Cardiac fibroblast (primary cell): Measurements from ENCODE around the gene TBC1D5.
A peak's percentile ranks its signal among the peaks of the same experiment; 100 is the strongest.

Source experiments
- DNase-seq, 2 donors: peaks; one replicate each; pipeline versions ENCODE4 v3.0.0 to v3.0.0-alpha.2; 2010; ENCODE audit warnings: low read depth in 2 of 2
- H3K4me3 ChIP-seq, 2 donors: replicated peaks in 1 of 2; 1 replicate in 1 of 2; 2 replicates in 1 of 2; pipeline ENCODE4 v1.5.1; 2011; ENCODE audit warnings: low read depth in 2 of 2, low read length in 2 of 2, mild to moderate bottlenecking in 2 of 2, moderate library complexity in 1 of 2
- TF ChIP-seq, protein P1 (sequence below): IDR thresholded peaks from one replicate; pipeline ENCODE4 v1.5.1; 2011; ENCODE audit warnings: low read depth, mild to moderate bottlenecking, low read length, inconsistent platforms

The TBC1D5 gene

GRCh38 chr3:17290894-17291293 lies 451.5 kb downstream of the TBC1D5 start:
- DNase-seq = peak in 1 of 2 donors; percentile 17
- H3K4me3 ChIP-seq = no peak overlapping the region
- TF ChIP-seq, protein P1, sequence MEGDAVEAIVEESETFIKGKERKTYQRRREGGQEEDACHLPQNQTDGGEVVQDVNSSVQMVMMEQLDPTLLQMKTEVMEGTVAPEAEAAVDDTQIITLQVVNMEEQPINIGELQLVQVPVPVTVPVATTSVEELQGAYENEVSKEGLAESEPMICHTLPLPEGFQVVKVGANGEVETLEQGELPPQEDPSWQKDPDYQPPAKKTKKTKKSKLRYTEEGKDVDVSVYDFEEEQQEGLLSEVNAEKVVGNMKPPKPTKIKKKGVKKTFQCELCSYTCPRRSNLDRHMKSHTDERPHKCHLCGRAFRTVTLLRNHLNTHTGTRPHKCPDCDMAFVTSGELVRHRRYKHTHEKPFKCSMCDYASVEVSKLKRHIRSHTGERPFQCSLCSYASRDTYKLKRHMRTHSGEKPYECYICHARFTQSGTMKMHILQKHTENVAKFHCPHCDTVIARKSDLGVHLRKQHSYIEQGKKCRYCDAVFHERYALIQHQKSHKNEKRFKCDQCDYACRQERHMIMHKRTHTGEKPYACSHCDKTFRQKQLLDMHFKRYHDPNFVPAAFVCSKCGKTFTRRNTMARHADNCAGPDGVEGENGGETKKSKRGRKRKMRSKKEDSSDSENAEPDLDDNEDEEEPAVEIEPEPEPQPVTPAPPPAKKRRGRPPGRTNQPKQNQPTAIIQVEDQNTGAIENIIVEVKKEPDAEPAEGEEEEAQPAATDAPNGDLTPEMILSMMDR = no peak

DNA sequence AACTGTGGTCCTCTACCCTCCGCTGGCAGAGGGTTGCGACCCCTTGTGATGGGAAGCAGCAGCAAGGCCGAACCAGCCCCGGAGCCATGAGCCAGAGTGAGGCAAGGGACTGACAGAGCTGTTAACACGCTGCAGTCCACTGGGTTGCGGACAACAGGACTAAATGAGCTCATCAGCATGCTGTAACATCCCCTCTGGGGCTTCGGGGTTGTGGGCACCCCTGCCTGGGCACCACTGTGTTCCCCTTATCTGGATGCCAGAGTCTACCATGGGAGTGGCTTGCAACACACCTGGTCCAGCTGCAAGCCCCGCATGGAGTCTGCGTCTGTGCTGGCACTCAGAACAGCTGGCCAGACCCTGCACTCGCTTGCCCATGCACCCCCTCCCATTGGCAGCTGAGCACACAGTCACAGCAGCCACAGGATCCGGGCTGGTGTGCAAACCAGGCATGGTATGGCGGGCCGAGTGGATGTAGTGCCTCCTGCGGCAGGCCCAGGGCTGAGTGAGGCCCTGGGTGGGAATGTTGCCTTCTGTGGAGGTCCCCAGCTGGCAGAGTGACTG lies 453.5 kb downstream of the TBC1D5 start:
- H3K4me3 ChIP-seq = no peak overlapping the region
- DNase-seq = no peak
- TF ChIP-seq, protein P1 = no peak

GRCh38 chr3:17287006-17287689 lies 455.3 kb downstream of the TBC1D5 start:
- H3K4me3 ChIP-seq = no peak overlapping the region
- TF ChIP-seq, protein P1 = no peak
- DNase-seq = peak in 1 of 2 donors; percentile 9

GRCh38 chr3:17278006-17278405 lies 464.4 kb downstream of the TBC1D5 start:
- TF ChIP-seq, protein P1 = no peak
- no peak for DNase-seq
- no peak overlapping the region for H3K4me3 ChIP-seq

DNA sequence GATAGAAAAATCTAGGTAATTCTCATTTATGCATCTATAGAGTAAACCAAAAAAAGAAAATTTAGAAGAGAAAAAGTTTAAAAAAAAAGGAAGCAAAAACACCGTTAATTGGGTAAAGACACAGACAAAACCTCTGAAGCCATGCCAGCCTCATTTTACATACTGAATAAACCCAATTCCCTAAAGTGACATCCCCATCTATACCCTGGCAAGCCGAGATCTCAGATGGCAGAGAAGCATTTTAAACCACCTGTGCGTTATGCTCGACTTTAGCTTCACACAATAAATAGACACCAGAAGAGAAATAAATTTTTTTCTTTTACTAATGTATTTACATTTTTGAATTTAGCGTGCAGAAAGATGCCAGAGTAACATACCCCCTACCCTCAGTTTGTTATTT lies 475.6 kb downstream of the TBC1D5 start:
- TF ChIP-seq, protein P1 = no peak
- DNase-seq = no peak
- no peak overlapping the region for H3K4me3 ChIP-seq

- TF ChIP-seq, protein P1 = no peak
- peak in 1 of 2 donors; percentile 26 for DNase-seq
- H3K4me3 ChIP-seq = no peak overlapping the region
Measured at GRCh38 chr3:17261627-17262369, 480.6 kb downstream of the TBC1D5 start.
